GM21576 (cell line): ENCODE results near the gene TFE3.

Experiments used
- ATAC-seq: cut with Tn5 transposase; IDR thresholded peaks from one replicate; pipeline ENCODE4 v1.9.1; 2021; ENCODE audit warnings: mild to moderate bottlenecking, moderate library complexity; ENCODE audit not compliant: unreplicated experiment

Gene TFE3

DNA sequence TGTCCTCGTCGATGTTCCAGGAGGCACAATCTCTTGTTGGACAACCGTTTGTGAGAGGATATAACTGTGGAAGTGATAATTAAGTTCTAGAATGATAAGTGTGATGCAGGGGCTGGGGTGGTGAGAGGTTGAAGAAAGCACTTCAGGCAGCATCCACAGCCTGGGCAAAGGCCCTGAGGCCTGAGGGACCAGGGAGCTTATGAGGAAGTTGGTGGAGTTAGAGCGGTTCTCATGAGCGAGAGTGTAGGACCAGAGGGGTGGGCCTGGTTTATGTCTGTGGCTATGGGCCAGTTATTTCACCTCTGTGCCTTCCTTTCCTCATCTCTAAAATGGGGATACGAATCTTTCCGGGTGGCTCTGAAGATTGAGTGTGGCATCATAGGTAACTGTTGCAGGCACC, 18.3 kb upstream of the TFE3 start:
- no peak for ATAC-seq

GRCh38 chrX:49060914-49061313, 17.8 kb upstream of the TFE3 start:
- ATAC-seq, result no peak

DNA sequence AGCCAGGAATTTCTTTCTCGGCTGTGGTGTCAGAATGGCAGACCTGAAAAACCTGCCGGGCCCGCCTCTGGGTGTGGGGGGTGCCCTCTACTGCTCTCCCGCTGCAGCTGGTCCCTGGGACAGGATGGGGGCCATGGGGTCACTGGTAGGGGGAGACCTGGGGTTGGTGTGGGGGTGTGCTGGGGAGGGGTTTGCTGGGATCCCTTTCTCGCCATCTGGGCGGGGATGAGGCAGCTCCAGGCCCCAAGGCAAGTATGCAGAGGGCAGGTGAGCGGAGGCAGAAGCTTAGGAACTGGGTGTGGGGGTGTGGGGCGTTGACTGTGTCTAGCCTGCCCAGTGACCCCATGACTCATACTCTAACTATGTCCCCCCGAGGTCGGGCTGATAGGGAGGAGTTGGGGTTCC, 16.5 kb upstream of the TFE3 start:
- ATAC-seq, result no peak

GRCh38 chrX:49059201-49059600, 16.0 kb upstream of the TFE3 start:
- ATAC-seq, result no peak

DNA sequence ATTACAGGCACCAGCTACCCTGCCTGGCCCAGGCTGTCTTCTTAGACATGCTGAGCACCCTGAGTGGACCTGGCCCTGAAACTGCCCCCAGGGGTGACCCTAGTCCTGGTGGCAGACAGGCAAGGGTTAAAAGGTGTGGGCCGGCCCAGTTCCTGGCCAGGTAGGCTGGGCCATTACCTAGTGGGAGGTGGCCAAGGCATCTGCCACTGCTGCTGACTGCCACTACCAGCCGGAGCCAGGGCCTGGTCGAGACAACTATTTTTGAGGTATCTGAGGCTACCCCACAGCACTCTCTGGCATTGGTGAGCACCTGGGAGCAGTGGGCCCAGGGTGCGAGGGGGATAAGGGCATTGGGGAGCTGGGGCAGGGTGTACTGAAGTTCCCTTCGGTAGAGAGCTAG, 15.6 kb upstream of the TFE3 start, which contains the start of gene CCDC120:
CCDC120 (plus strand) TSS at position 206 of the 400 bp plus-strand sequence. CDS start 3,043 bp downstream, outside the sequence.
- ATAC-seq, result no peak

GRCh38 chrX:49054073-49054762, 11.1 kb upstream of the TFE3 start:
- ATAC-seq, result no peak

DNA sequence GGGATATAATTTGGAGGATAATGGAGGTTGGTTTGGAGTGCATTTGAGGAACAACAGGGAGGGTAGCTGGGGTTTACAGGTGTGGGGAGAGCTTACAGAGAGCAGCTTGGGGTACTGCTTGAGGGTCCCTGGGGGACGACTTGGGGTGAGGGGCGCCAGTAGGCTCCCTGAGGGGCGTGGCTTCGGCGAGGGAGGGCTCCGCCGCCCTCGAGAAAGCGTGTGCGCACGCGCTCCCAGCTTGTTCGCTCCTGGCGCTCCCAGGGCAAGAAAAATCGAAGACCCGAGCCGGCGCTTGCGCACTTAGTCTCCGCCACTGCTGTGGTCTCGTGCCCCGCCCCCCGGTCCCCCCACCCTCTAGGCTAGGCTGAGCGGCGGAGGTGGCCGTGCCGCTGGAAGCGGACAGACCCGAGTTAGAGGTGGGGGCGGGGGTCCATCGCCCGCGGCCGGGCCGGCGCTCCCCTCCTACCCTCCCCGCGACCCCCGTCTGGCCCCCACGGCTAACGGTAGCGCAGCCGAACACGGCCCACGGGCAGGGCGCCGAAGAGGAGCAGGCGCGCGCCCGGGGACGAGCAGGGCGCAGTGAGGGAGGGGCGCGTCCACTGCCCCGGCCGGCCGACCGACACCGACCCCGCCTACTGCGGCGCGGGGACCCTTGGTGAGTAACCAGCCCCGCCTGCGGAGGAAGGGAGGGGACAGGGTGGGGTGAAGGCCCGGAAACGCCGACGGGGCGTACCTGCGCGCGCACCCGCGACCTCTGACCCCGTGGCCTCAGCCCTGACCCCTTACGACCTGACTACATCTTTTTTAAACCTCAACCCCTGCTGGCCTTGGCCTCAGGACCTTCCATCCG, 10.3 kb upstream of the TFE3 start:
- peak; percentile 47 for ATAC-seq

GRCh38 chrX:49043987-49044281, 777 bp upstream of the TFE3 start:
- ATAC-seq, result no peak

DNA sequence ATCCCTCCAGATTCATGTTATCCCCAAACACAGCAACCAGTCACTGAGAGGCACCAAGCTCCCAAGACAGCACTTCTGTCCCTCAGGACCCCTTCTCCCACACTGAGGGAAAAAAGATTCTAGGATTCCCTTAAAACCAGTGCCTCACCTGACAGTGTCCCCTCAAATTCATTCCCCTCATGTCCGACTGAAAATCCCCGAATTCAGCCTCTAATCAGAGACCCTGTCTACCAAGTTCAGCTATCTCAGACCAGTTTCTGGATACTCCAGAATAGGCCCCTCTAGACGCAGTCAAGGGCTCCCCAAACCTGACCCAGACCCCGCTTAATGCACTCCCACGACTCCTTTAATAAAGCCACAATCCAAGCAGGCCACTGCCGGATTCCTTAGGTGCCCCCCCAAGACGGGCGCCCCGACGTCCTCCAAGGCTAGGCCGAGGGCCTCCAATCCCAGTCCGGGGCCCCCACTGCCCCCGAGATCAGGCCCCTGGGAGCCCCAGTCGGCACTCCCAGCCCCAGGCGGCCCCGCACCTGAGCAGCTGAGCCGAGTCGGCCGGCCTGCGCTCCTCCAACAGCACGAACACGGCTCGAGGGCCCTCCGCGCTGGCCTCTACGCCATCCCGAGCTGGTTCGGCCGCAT, 457 bp downstream of the TFE3 start:
- ATAC-seq, result no peak

- ATAC-seq, result no peak
These were observed 1.2 kb downstream of the TFE3 start for GRCh38 chrX:49041744-49042580.

DNA sequence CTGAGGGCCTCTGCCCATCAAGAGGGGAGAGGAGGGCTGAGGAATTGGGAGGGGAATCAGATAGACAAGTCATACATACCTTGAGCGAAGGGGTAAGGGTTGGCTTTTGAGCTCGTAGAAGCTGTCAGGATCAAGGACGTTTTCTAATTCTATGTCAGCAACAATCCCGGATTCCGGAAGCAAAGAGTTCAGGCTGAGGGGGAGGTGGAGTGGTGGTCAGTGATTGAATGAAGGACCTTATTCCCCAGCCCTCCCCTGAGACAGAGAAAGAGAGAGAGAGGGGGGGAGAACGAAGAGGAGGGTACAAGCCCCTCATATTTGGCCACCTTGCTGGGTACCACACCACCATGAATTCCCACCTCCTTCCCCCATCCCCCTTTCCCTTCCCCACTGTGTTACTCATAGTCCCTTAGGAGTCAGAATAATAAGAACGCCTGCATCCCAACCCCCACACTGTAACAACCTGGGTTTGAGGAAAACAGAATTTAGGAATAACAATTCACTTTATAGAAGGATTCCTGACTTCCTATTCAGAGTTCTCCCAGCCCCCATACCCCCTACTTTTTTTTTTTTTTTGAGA, 2.7 kb downstream of the TFE3 start:
- no peak for ATAC-seq

DNA sequence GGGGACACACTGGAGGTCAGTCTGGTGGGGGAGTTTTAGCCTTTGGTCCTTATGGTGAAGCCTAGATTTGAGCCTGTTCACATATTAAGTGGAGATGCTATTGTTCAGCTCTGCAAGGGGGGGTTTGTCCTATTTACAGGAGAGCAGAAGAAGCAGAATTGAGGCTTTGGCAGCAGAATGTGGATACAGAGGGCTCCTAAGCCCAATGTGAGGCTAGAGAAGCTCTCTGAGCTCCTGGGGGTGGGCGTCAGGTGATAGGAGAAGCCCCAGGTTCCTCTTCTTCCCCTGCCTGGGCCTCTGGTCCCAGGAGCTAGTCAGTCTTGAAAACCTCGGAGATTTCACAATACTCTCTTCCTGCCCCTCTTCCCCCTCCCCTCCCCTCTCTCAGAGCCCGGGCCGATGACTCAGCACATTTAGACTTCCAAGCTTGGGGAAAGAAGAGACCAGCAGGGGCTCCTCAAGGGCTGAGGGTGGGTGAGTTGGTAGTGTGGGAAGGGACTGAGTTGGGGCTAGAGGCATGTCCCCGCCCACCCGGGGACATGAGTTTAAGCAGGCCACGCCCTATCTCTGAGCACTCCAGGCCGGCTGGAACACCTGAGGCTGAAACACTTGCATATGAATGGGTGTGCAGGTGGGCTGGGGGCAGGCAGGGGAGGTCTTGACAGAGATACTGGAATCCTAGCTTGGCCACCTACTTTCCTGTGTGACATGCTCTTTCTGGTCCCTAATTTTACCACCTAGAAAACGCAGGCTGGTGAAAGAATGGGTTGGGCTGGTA, 3.4 kb downstream of the TFE3 start:
- ATAC-seq, result no peak

DNA sequence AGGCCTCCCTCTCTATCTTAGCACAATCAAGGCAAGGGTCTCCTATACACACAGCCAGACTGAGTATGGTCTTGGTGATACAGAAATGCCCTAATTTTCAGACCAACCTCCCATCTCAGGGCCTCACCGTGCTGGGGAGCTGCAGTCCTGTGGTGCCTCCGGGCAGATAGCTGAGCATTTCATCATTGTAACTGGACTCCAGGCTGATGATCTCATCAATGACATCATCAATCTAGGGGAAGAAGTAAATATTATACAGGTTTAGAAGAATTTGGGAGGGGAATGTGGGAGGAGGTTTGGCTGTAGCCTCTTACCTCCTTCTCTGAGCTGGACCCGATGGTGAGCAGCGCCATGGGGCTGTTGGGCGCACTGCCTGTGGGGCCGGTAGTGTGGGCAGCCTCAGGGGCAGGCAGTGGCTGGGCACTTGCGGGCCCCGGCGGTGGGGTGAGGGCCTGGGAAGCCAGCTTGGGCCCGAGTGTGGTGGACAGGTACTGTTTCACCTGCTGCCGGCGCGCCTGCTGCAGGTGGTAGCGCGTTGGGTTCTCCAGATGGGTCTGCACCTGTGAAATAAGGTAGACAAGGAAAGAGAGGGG, 5.2 kb downstream of the TFE3 start:
- no peak for ATAC-seq

DNA sequence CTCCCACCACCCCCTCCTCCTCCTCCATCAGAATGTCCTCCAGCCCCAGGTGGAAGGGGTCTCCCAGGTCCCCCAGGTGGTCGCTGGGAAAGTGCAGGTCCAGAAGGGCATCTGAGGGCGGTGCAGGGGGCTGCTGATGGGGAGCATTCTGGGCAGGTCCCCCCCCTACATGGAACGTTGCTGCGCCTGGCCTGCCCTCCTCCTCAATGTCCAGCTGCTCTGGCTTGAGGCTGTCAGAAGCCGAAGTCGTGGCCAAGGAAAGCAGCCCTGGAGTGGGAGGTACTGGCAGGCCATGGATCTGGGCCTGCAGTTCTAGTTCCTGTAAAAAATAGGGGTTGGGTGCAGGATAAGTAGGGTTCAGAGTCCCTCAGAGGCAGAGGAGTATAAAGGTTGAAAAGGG, 12.9 kb downstream of the TFE3 start:
- ATAC-seq, result no peak

- ATAC-seq, result no peak
These were observed 13.3 kb downstream of the TFE3 start for GRCh38 chrX:49029876-49030275.

DNA sequence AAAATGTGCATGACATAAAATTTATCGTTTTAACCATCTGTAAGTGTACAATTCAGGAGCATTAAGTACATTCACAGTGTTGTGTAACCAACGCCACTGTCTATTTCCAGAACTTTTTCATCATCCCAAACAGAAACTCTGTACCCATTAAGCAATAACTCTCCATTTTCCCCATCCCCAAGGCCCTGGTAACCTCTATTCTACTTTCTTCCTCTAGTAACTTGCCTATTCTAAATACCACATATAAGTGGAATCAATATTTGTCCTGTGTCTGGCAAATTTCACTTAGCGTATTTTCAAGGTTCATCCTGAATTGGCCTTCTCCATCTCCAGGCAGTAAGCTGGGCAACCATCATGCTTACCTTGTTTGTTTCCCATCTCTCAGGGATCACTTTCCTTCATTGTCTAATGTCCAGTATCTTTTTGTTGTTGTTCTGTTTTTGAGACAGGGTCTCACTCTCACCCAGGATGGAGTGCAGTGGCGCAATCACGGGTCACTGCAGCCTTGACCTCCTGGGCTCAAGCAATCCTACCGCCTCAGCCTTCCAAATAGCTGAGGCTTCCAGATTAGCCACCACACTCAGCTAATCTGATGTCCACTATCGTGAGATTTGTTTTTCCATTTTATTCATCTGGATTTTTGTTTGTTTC, 23.4 kb downstream of the TFE3 start:
- ATAC-seq, result no peak

- no peak for ATAC-seq
These were observed 24.1 kb downstream of the TFE3 start for GRCh38 chrX:49019050-49019449.

- no peak for ATAC-seq
These were observed 39.5 kb downstream of the TFE3 start for GRCh38 chrX:49003696-49004095.
